Peyer's patch (tissue), 4 donors: ENCODE data around the gene ADAR. TPM values are rescaled to one million over a fixed set of nuclear protein-coding genes. Genes with fewer than 3 reads are reported as not detected.
A peak's percentile ranks its signal among the peaks of the same experiment; 100 is the strongest.

ENCODE experiments used
- DNase-seq, 3 donors: peaks; one replicate each; pipeline ENCODE4 v3.0.0-alpha.2; 2017 to 2019
- H3K27ac ChIP-seq, 4 donors: fragments of 200-600 bp; sonication (generic); one replicate each; pipeline ENCODE4 v1.5.1; 2016 to 2019
- H3K27me3 ChIP-seq, 2 donors: fragments of 200-600 bp; sonication (generic); one replicate each; pipeline ENCODE4 v1.5.1; 2019
- H3K36me3 ChIP-seq, 3 donors: fragments of 200-600 bp; sonication (generic); one replicate each; pipeline ENCODE4 v1.5.1; 2016 to 2019
- H3K4me1 ChIP-seq, 4 donors: fragments of 200-600 bp; sonication (generic); one replicate each; pipeline ENCODE4 v1.5.1; 2016 to 2019
- H3K4me3 ChIP-seq, 4 donors: fragments of 200-600 bp; sonication (generic); 1 replicate in 3 of 4; 2 replicates in 1 of 4; pipeline ENCODE4 v1.5.1; 2016 to 2019; ENCODE audit warnings: mild to moderate bottlenecking in 1 of 4
- H3K9me3 ChIP-seq, 4 donors: fragments of 200-600 bp; sonication (generic); one replicate each; pipeline ENCODE4 v1.5.1; 2016 to 2019; ENCODE audit warnings: mild to moderate bottlenecking in 1 of 4
- POLR2A ChIP-seq, 2 donors: fragments of 450-650 bp; IDR thresholded peaks; one replicate each; pipeline ENCODE4 v1.5.1; 2017; ENCODE audit warnings: antibody characterized with exemption in 2 of 2, mild to moderate bottlenecking in 2 of 2, moderate library complexity in 2 of 2
- total RNA-seq, 4 donors: library from RNA; depleted of rRNA; stranded (reverse); fragments of >200 nt; gene quantifications; one replicate each; pipeline ENCODE4 v1.1.0, GENCODE V29; 2016
- TF ChIP-seq, protein P1 (sequence below), 6 experiments: fragments of 450-650 bp in 4 of 6; fragments of 200-600 bp in 2 of 6; sonication (generic) in 1 of 6; IDR thresholded peaks; one replicate each; pipeline ENCODE4 v1.5.1; 2017 to 2019; ENCODE audit warnings: antibody characterized with exemption in 6 of 6, mild to moderate bottlenecking in 3 of 6, moderate library complexity in 1 of 6

ADAR gene
- total RNA-seq, 4 donors from 2014 or later: 134 to 205 (median 170) TPM

GRCh38 chr1:154639876-154640275 is 31.9 kb upstream of the ADAR start:
- no peak overlapping the region for H3K27ac ChIP-seq
- DNase-seq: no peak
- TF ChIP-seq, protein P1, sequence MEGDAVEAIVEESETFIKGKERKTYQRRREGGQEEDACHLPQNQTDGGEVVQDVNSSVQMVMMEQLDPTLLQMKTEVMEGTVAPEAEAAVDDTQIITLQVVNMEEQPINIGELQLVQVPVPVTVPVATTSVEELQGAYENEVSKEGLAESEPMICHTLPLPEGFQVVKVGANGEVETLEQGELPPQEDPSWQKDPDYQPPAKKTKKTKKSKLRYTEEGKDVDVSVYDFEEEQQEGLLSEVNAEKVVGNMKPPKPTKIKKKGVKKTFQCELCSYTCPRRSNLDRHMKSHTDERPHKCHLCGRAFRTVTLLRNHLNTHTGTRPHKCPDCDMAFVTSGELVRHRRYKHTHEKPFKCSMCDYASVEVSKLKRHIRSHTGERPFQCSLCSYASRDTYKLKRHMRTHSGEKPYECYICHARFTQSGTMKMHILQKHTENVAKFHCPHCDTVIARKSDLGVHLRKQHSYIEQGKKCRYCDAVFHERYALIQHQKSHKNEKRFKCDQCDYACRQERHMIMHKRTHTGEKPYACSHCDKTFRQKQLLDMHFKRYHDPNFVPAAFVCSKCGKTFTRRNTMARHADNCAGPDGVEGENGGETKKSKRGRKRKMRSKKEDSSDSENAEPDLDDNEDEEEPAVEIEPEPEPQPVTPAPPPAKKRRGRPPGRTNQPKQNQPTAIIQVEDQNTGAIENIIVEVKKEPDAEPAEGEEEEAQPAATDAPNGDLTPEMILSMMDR (IDR thresholded peaks at IDR 0.05): no peak
- TF ChIP-seq POLR2A (IDR thresholded peaks at IDR 0.05): no peak

DNA sequence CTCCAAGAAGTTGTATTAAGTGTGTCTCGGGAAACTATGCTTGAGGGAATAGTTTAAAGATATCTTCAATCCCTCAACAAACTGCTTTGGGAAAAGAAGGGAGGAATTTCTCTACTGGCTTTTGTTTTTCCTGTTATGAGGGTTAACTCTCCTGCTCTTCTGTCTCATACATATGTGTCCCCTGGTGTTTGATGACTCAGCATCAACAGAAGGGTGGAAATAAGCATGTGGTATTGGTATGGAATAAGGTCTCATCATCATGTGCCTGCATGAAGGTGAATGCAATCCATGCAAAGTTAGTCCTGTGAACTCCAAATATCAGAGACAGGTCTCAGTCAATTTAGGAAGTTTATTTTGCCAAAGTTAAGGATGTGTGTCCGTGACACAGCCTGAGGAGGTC is 27.2 kb upstream of the ADAR start:
- no peak for DNase-seq
- Histone ChIP-seq H3K4me1 (no peaks in the 10 kb centered on the region), H3K27ac (no peak overlapping the region)

More at GRCh38 chr1:154639876-154640275, 31.9 kb upstream of the ADAR start:
- Histone ChIP-seq H3K9me3 (no peaks in the 10 kb centered on the region), H3K27me3 (no peaks in the 10 kb centered on the region), H3K4me3 (no peak overlapping the region), H3K4me1 (no peaks in the 10 kb centered on the region), H3K36me3 (no peaks in the 10 kb centered on the region)

GRCh38 chr1:154629675-154630073 is 21.7 kb upstream of the ADAR start:
- H3K36me3 ChIP-seq: no peaks in the 10 kb centered on the region
- H3K27ac ChIP-seq: no peak overlapping the region
- peaks cover 0 to 13% (median 2%) of the 10 kb centered on the region in 4 donors for H3K4me1 ChIP-seq
- no peak for TF ChIP-seq POLR2A (IDR thresholded peaks at IDR 0.05)
- TF ChIP-seq, protein P1 (IDR thresholded peaks at IDR 0.05): no peak
- no peak overlapping the region for H3K4me3 ChIP-seq
- H3K9me3 ChIP-seq: no peaks in the 10 kb centered on the region
- no peak for DNase-seq
- no peaks in the 10 kb centered on the region for H3K27me3 ChIP-seq

More for the DNA sequence above, 27.2 kb upstream of the ADAR start:
- Histone ChIP-seq H3K4me3 (no peak overlapping the region), H3K36me3 (no peaks in the 10 kb centered on the region), H3K27me3 (no peaks in the 10 kb centered on the region), H3K9me3 (no peaks in the 10 kb centered on the region)
- TF ChIP-seq POLR2A (IDR thresholded peaks at IDR 0.05): no peak
- TF ChIP-seq, protein P1 (IDR thresholded peaks at IDR 0.05): no peak

GRCh38 chr1:154629061-154629674 is 21.2 kb upstream of the ADAR start:
- no peaks in the 10 kb centered on the region for H3K36me3 ChIP-seq
- no peaks in the 10 kb centered on the region for H3K9me3 ChIP-seq
- H3K4me1 ChIP-seq: peaks cover 0 to 13% (median 2%) of the 10 kb centered on the region in 4 donors
- H3K4me3 ChIP-seq: no peak overlapping the region
- H3K27ac ChIP-seq: no peak overlapping the region
- H3K27me3 ChIP-seq: no peaks in the 10 kb centered on the region
- no peak for DNase-seq
- TF ChIP-seq POLR2A (IDR thresholded peaks at IDR 0.05): no peak
- TF ChIP-seq, protein P1 (IDR thresholded peaks at IDR 0.05): no peak

DNA sequence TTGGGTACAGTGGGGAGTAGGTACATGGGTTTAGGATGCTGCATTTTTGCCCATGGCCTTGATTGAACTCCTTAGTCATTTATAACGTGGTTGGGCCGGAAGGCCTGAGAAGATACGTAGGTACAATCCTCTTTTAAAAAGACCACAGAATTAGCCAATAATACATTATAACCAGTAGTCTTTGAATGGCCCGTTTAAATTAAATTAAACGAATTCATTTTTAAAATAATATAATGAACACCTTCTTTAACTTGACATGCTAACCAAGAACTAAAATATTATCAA is 20.1 kb upstream of the ADAR start:
- TF ChIP-seq, protein P1 (IDR thresholded peaks at IDR 0.05): no peak
- peak in 1 of 2 donors; percentile 3 for TF ChIP-seq POLR2A (IDR thresholded peaks at IDR 0.05)
- Histone ChIP-seq H3K4me3 (peak overlapping the region; percentile 83 to 100 (median 94)), H3K27me3 (no peaks in the 10 kb centered on the region), H3K4me1 (peaks cover 0 to 13% (median 2%) of the 10 kb centered on the region in 4 donors), H3K36me3 (no peaks in the 10 kb centered on the region), H3K9me3 (no peaks in the 10 kb centered on the region), H3K27ac (peak overlapping the region; percentile 87 to 94 (median 91))
- DNase-seq: no peak
